Ascending aorta (tissue), 2 donors: ENCODE measurements around the gene ASIC4. TPM values are rescaled to one million over a fixed set of nuclear protein-coding genes. Genes with fewer than 3 reads are reported as not detected.

Experiments used
- DNase-seq, 2 donors: peaks; one replicate each; pipeline ENCODE4 v3.0.0-alpha.2; 2019; ENCODE audit warnings: low spot score in 2 of 2
- H3K27ac ChIP-seq, 2 donors: fragments of 200-600 bp; sonication (generic); one replicate each; pipeline ENCODE4 v1.5.1; 2016 to 2017; ENCODE audit warnings: mild to moderate bottlenecking in 1 of 2
- H3K27me3 ChIP-seq: fragments of 200-600 bp; sonication (generic); one replicate; pipeline ENCODE4 v1.5.1; 2017
- H3K36me3 ChIP-seq, 2 donors: fragments of 200-600 bp; sonication (generic); one replicate each; pipeline ENCODE4 v1.5.1; 2016
- H3K4me1 ChIP-seq, 2 donors: fragments of 200-600 bp; sonication (generic); one replicate each; pipeline ENCODE4 v1.5.1; 2016 to 2017; ENCODE audit warnings: mild to moderate bottlenecking in 1 of 2
- H3K4me3 ChIP-seq, 2 donors: fragments of 200-600 bp; sonication (generic); one replicate each; pipeline ENCODE4 v1.5.1; 2016 to 2017; ENCODE audit warnings: mild to moderate bottlenecking in 1 of 2
- H3K9me3 ChIP-seq, 2 donors: fragments of 200-600 bp; sonication (generic); one replicate each; pipeline ENCODE4 v1.5.1; 2016
- CTCF ChIP-seq, 3 experiments: fragments of 200-600 bp in 2 of 3; fragments of 450-650 bp in 1 of 3; sonication (generic) in 2 of 3; IDR thresholded peaks; one replicate each; pipeline ENCODE4 v1.5.1; 2016 to 2019; ENCODE audit warnings: antibody characterized with exemption in 3 of 3, mild to moderate bottlenecking in 1 of 3, moderate library complexity in 1 of 3
- intact Hi-C: fragments of 100-400 bp; cut with DNase I; formaldehyde crosslinking; loops from one replicate; pipeline ENCODE4 v1.15.1; 2023
- total RNA-seq: library from RNA; depleted of rRNA; stranded (reverse); fragments of >200 nt; gene quantifications from one replicate; pipeline ENCODE4 v1.1.0, GENCODE V29; 2016

ASIC4 gene
- total RNA-seq, 1 donor from 2014 or later, result not detected

GRCh38 chr2:219555956-219556355, 41.7 kb downstream of the ASIC4 start:
- no peaks in the 10 kb centered on the region for H3K9me3 ChIP-seq
- H3K27me3 ChIP-seq, result no peaks in the 10 kb centered on the region
- peaks cover 6 to 19% of the 10 kb centered on the region in 2 donors for H3K4me1 ChIP-seq
- DNase-seq, result no peak
- intact Hi-C loops, result no loop called here
- H3K4me3 ChIP-seq, result no peak overlapping the region
- no peak overlapping the region for H3K27ac ChIP-seq
- no peak for TF ChIP-seq CTCF (IDR thresholded peaks at IDR 0.05)
- H3K36me3 ChIP-seq, result peaks cover 0 to 18% of the 10 kb centered on the region in 2 donors

DNA sequence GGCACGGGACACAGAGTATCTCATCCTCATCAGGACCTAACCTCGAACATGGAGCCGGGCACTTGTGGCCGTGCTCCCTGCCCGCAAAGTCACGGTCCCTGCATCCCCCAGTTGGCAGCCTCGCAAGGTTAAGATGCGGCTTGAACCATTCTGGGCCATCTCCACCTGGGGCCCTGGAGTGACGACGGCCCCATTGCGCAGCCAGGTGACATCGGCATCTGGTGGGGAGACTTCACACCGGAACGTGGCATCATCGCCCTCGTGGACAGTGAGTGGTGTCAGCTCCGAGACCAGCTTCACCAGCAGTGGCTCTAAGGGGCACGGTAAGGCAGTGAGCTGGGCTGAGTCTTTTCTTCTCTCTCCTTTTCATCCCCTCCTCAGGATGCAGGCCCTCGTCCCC, 42.1 kb downstream of the ASIC4 start:
- DNase-seq, result no peak

DNA sequence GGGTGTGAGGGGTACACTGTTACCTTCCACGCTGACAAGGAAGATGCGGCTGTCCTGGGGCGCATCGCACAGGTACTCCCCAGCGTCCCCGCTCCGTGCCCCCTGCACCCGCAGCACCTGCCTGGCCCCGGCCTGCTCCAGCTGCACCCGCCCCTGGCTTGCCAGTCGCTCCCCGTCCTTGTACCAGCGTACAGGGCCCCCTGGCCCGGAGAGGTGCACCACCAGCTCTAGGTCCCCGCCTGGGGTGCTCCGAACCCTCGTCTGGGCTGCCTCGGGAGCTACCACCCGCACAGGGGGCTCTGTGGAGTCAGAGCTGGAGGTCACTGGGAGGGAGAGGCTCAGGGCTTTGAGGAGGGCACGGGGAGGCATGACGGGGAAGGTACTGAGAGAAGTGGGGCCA, 43.0 kb downstream of the ASIC4 start:
- Histone ChIP-seq H3K36me3 (peaks cover 0 to 24% of the 10 kb centered on the region in 2 donors), H3K4me3 (no peak overlapping the region), H3K27me3 (no peaks in the 10 kb centered on the region), H3K27ac (no peak overlapping the region), H3K9me3 (no peaks in the 10 kb centered on the region), H3K4me1 (peaks cover 6 to 8% of the 10 kb centered on the region in 2 donors)
- no peak for TF ChIP-seq CTCF (IDR thresholded peaks at IDR 0.05)
- DNase-seq, result no peak
- intact Hi-C loops, result no loop called here

More for the DNA sequence above, 42.1 kb downstream of the ASIC4 start:
- intact Hi-C loops, result no loop called here
- Histone ChIP-seq H3K4me3 (no peak overlapping the region), H3K4me1 (peaks cover 6 to 16% of the 10 kb centered on the region in 2 donors), H3K9me3 (no peaks in the 10 kb centered on the region), H3K27me3 (no peaks in the 10 kb centered on the region), H3K27ac (no peak overlapping the region), H3K36me3 (peaks cover 0 to 18% of the 10 kb centered on the region in 2 donors)
- TF ChIP-seq CTCF (IDR thresholded peaks at IDR 0.05), result no peak

- no peak overlapping the region for H3K27ac ChIP-seq
- intact Hi-C loops, result no loop called here
Measured at GRCh38 chr2:219557791-219558785, 43.8 kb downstream of the ASIC4 start.

More at GRCh38 chr2:219557791-219558785, 43.8 kb downstream of the ASIC4 start:
- Histone ChIP-seq H3K9me3 (no peaks in the 10 kb centered on the region), H3K36me3 (peaks cover 4 to 32% of the 10 kb centered on the region in 2 donors), H3K27me3 (no peaks in the 10 kb centered on the region), H3K4me1 (peaks cover 1 to 4% of the 10 kb centered on the region in 2 donors), H3K4me3 (no peak overlapping the region)
- TF ChIP-seq CTCF (IDR thresholded peaks at IDR 0.05), result no peak
- DNase-seq, result no peak
